ENCODE measurements around the gene SLC29A2. TPM values are rescaled to one million over a fixed set of nuclear protein-coding genes. Genes with fewer than 3 reads are reported as not detected.
"Not testable (repeated sequence)": the region's sequence is repeated elsewhere in the genome, so short reads cannot be mapped to it uniquely, and the experiment has no call there.

SLC29A2 gene
- polyA plus RNA-seq, 2 donors: 4.7 to 7.8 TPM

GRCh38 chr11:66321606-66322005 lies 50.0 kb downstream of the SLC29A2 start:
- H3K27ac ChIP-seq (ENCODE audit: low read depth in 2 of 2, low read length in 1 of 2): no peak overlapping the region
- no peak overlapping the region for H3K4me3 ChIP-seq (ENCODE audit: low read depth in 1 of 2, low read length in 2 of 2)
- no peaks in the 10 kb centered on the region for H3K36me3 ChIP-seq (ENCODE audit: control insufficient read depth in 2 of 2, insufficient read depth in 2 of 2, low read length in 1 of 2)
- H3K27me3 ChIP-seq (ENCODE audit: control insufficient read depth in 1 of 2, insufficient read depth in 2 of 2, low read length in 2 of 2): no peaks in the 10 kb centered on the region
- peaks cover 5 to 18% of the 10 kb centered on the region in 2 donors for H3K4me1 ChIP-seq (ENCODE audit: control insufficient read depth in 2 of 2, insufficient read depth in 2 of 2, low read length in 1 of 2)
- WGBS, 2 donors: 58 to 77% methylated on average over 4 of the region's 4 CpGs
- H3K9me3 ChIP-seq (ENCODE audit: control insufficient read depth in 2 of 2, insufficient read depth in 1 of 2, low read depth in 1 of 2, low read length in 1 of 2): no peaks in the 10 kb centered on the region

GRCh38 chr11:66320748-66321147 lies 50.8 kb downstream of the SLC29A2 start:
- 90 to 93% methylated on average over 6 of the region's 6 CpGs for WGBS, 2 donors
- not testable (repeated sequence) for H3K36me3 ChIP-seq (ENCODE audit: control insufficient read depth in 2 of 2, insufficient read depth in 2 of 2, low read length in 1 of 2); H3K27me3 ChIP-seq (ENCODE audit: control insufficient read depth in 1 of 2, insufficient read depth in 2 of 2, low read length in 2 of 2); H3K27ac ChIP-seq (ENCODE audit: low read depth in 2 of 2, low read length in 1 of 2); H3K4me3 ChIP-seq (ENCODE audit: low read depth in 1 of 2, low read length in 2 of 2); H3K9me3 ChIP-seq (ENCODE audit: control insufficient read depth in 2 of 2, insufficient read depth in 1 of 2, low read depth in 1 of 2, low read length in 1 of 2)
- peaks cover 9 to 25% of the 10 kb centered on the region in 2 donors for H3K4me1 ChIP-seq (ENCODE audit: control insufficient read depth in 2 of 2, insufficient read depth in 2 of 2, low read length in 1 of 2)

- WGBS, 2 donors: 83 to 97% methylated on average over 1 to 2 of the region's 2 CpGs
- not testable (repeated sequence) for H3K27me3 ChIP-seq (ENCODE audit: control insufficient read depth in 1 of 2, insufficient read depth in 2 of 2, low read length in 2 of 2); H3K36me3 ChIP-seq (ENCODE audit: control insufficient read depth in 2 of 2, insufficient read depth in 2 of 2, low read length in 1 of 2); H3K27ac ChIP-seq (ENCODE audit: low read depth in 2 of 2, low read length in 1 of 2); H3K4me3 ChIP-seq (ENCODE audit: low read depth in 1 of 2, low read length in 2 of 2); H3K9me3 ChIP-seq (ENCODE audit: control insufficient read depth in 2 of 2, insufficient read depth in 1 of 2, low read depth in 1 of 2, low read length in 1 of 2)
- H3K4me1 ChIP-seq (ENCODE audit: control insufficient read depth in 2 of 2, insufficient read depth in 2 of 2, low read length in 1 of 2): peaks cover 9 to 22% of the 10 kb centered on the region in 2 donors
Measured at GRCh38 chr11:66320289-66320688, 51.3 kb downstream of the SLC29A2 start.

GRCh38 chr11:66318600-66318970 lies 53.0 kb downstream of the SLC29A2 start:
- no peaks in the 10 kb centered on the region for H3K9me3 ChIP-seq (ENCODE audit: control insufficient read depth in 2 of 2, insufficient read depth in 1 of 2, low read depth in 1 of 2, low read length in 1 of 2)
- H3K4me3 ChIP-seq (ENCODE audit: low read depth in 1 of 2, low read length in 2 of 2): no peak overlapping the region
- 74% methylated on average over 3 of the region's 3 CpGs for WGBS, 2 donors
- H3K27ac ChIP-seq (ENCODE audit: low read depth in 2 of 2, low read length in 1 of 2): peak overlapping the region; percentile 50 to 74
- no peaks in the 10 kb centered on the region for H3K36me3 ChIP-seq (ENCODE audit: control insufficient read depth in 2 of 2, insufficient read depth in 2 of 2, low read length in 1 of 2)
- no peaks in the 10 kb centered on the region for H3K27me3 ChIP-seq (ENCODE audit: control insufficient read depth in 1 of 2, insufficient read depth in 2 of 2, low read length in 2 of 2)
- H3K4me1 ChIP-seq (ENCODE audit: control insufficient read depth in 2 of 2, insufficient read depth in 2 of 2, low read length in 1 of 2): peaks cover 9 to 25% of the 10 kb centered on the region in 2 donors

GRCh38 chr11:66317723-66318599 lies 53.6 kb downstream of the SLC29A2 start:
- Histone ChIP-seq H3K4me1 (ENCODE audit: control insufficient read depth in 2 of 2, insufficient read depth in 2 of 2, low read length in 1 of 2) (peaks cover 9 to 26% of the 10 kb centered on the region in 2 donors), H3K27me3 (ENCODE audit: control insufficient read depth in 1 of 2, insufficient read depth in 2 of 2, low read length in 2 of 2) (no peaks in the 10 kb centered on the region), H3K9me3 (ENCODE audit: control insufficient read depth in 2 of 2, insufficient read depth in 1 of 2, low read depth in 1 of 2, low read length in 1 of 2) (no peaks in the 10 kb centered on the region), H3K4me3 (ENCODE audit: low read depth in 1 of 2, low read length in 2 of 2) (no peak overlapping the region), H3K36me3 (ENCODE audit: control insufficient read depth in 2 of 2, insufficient read depth in 2 of 2, low read length in 1 of 2) (no peaks in the 10 kb centered on the region), H3K27ac (ENCODE audit: low read depth in 2 of 2, low read length in 1 of 2) (peak overlapping the region; percentile 74 to 84)
- 30 to 34% methylated on average over 16 of the region's 16 CpGs for WGBS, 2 donors

- Histone ChIP-seq H3K4me1 (ENCODE audit: control insufficient read depth in 2 of 2, insufficient read depth in 2 of 2, low read length in 1 of 2) (peaks cover 9 to 26% of the 10 kb centered on the region in 2 donors), H3K4me3 (ENCODE audit: low read depth in 1 of 2, low read length in 2 of 2) (no peak overlapping the region)
- 27 to 28% methylated on average over 14 of the region's 14 CpGs for WGBS, 2 donors
Measured at GRCh38 chr11:66317322-66317722, 54.2 kb downstream of the SLC29A2 start.

GRCh38 chr11:66316849-66317251 lies 54.7 kb downstream of the SLC29A2 start, which contains the start of gene CD248:
Gene CD248, minus strand, starts transcription at chr11:66317044. Its CDS starts 17 bp downstream, at chr11:66317027.
- Histone ChIP-seq H3K4me3 (ENCODE audit: low read depth in 1 of 2, low read length in 2 of 2) (peak within 1 kb of the TSS; percentile 11 to 33), H3K36me3 (ENCODE audit: control insufficient read depth in 2 of 2, insufficient read depth in 2 of 2, low read length in 1 of 2) (no peaks in the 10 kb centered on the region), H3K27ac (ENCODE audit: low read depth in 2 of 2, low read length in 1 of 2) (peak within 1 kb of the TSS; percentile 74 to 84), H3K27me3 (ENCODE audit: control insufficient read depth in 1 of 2, insufficient read depth in 2 of 2, low read length in 2 of 2) (no peaks in the 10 kb centered on the region), H3K4me1 (ENCODE audit: control insufficient read depth in 2 of 2, insufficient read depth in 2 of 2, low read length in 1 of 2) (peaks cover 9 to 26% of the 10 kb centered on the region in 2 donors), H3K9me3 (ENCODE audit: control insufficient read depth in 2 of 2, insufficient read depth in 1 of 2, low read depth in 1 of 2, low read length in 1 of 2) (no peaks in the 10 kb centered on the region)
- WGBS, 2 donors: 22% methylated on average over 22 to 29 of the region's 29 CpGs

More at GRCh38 chr11:66317322-66317722, 54.2 kb downstream of the SLC29A2 start:
- Histone ChIP-seq H3K9me3 (ENCODE audit: control insufficient read depth in 2 of 2, insufficient read depth in 1 of 2, low read depth in 1 of 2, low read length in 1 of 2) (no peaks in the 10 kb centered on the region), H3K36me3 (ENCODE audit: control insufficient read depth in 2 of 2, insufficient read depth in 2 of 2, low read length in 1 of 2) (no peaks in the 10 kb centered on the region), H3K27me3 (ENCODE audit: control insufficient read depth in 1 of 2, insufficient read depth in 2 of 2, low read length in 2 of 2) (no peaks in the 10 kb centered on the region), H3K27ac (ENCODE audit: low read depth in 2 of 2, low read length in 1 of 2) (peak overlapping the region; percentile 74 to 84)

- Histone ChIP-seq H3K36me3 (ENCODE audit: control insufficient read depth in 2 of 2, insufficient read depth in 2 of 2, low read length in 1 of 2) (no peaks in the 10 kb centered on the region), H3K27me3 (ENCODE audit: control insufficient read depth in 1 of 2, insufficient read depth in 2 of 2, low read length in 2 of 2) (no peaks in the 10 kb centered on the region), H3K9me3 (ENCODE audit: control insufficient read depth in 2 of 2, insufficient read depth in 1 of 2, low read depth in 1 of 2, low read length in 1 of 2) (no peaks in the 10 kb centered on the region), H3K27ac (ENCODE audit: low read depth in 2 of 2, low read length in 1 of 2) (peak overlapping the region; percentile 37 to 74), H3K4me3 (ENCODE audit: low read depth in 1 of 2, low read length in 2 of 2) (peak overlapping the region; percentile 11 to 33), H3K4me1 (ENCODE audit: control insufficient read depth in 2 of 2, insufficient read depth in 2 of 2, low read length in 1 of 2) (peaks cover 9 to 26% of the 10 kb centered on the region in 2 donors)
- WGBS, 2 donors: 42 to 57% methylated on average over 52 of the region's 52 CpGs
Measured at GRCh38 chr11:66315921-66316811, 55.4 kb downstream of the SLC29A2 start.

GRCh38 chr11:66315498-66315885 lies 56.1 kb downstream of the SLC29A2 start:
- H3K4me3 ChIP-seq (ENCODE audit: low read depth in 1 of 2, low read length in 2 of 2): peak overlapping the region in 1 of 2 donors; percentile 33
- no peaks in the 10 kb centered on the region for H3K36me3 ChIP-seq (ENCODE audit: control insufficient read depth in 2 of 2, insufficient read depth in 2 of 2, low read length in 1 of 2)
- WGBS, 2 donors: 78 to 87% methylated on average over 10 to 14 of the region's 14 CpGs
- peaks cover 9 to 26% of the 10 kb centered on the region in 2 donors for H3K4me1 ChIP-seq (ENCODE audit: control insufficient read depth in 2 of 2, insufficient read depth in 2 of 2, low read length in 1 of 2)
- H3K27me3 ChIP-seq (ENCODE audit: control insufficient read depth in 1 of 2, insufficient read depth in 2 of 2, low read length in 2 of 2): no peaks in the 10 kb centered on the region
- no peaks in the 10 kb centered on the region for H3K9me3 ChIP-seq (ENCODE audit: control insufficient read depth in 2 of 2, insufficient read depth in 1 of 2, low read depth in 1 of 2, low read length in 1 of 2)
- peak overlapping the region in 1 of 2 donors; percentile 8 for H3K27ac ChIP-seq (ENCODE audit: low read depth in 2 of 2, low read length in 1 of 2)

Measured in esophagus (tissue), 2 donors.